HuH-7 (cell line): ENCODE measurements around the gene ZNG1B.
"Not testable (repeated sequence)": the region's sequence is repeated elsewhere in the genome, so short reads cannot be mapped to it uniquely, and the experiment has no call there.

Source experiments
- DNase-seq: peaks from one replicate; pipeline ENCODE4 v3.0.0; 2011; ENCODE audit warnings: low spot score

Gene ZNG1B

GRCh38 chr2:113503094-113504042, 65.9 kb downstream of the ZNG1B start:
- not testable (repeated sequence) for DNase-seq

DNA sequence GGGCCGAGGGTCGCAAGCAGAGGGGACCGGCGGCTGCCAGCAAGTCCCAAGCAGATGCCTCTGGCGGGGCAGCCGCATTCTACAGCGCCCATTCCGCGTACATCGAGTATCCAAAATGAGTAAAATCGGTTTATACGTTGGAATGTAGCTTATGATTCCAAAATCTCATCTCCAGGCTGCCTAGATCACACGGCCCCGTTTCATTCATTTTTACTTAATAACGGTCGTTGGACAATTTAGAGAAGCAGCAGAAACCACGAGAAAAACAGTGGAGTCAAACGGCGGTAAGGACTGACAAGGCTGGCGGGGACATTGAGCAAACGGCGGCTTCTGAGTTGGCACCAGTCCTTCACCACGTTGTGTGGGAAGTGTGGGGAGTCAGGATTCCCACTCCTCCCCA, 66.6 kb downstream of the ZNG1B start:
- not testable (repeated sequence) for DNase-seq

DNA sequence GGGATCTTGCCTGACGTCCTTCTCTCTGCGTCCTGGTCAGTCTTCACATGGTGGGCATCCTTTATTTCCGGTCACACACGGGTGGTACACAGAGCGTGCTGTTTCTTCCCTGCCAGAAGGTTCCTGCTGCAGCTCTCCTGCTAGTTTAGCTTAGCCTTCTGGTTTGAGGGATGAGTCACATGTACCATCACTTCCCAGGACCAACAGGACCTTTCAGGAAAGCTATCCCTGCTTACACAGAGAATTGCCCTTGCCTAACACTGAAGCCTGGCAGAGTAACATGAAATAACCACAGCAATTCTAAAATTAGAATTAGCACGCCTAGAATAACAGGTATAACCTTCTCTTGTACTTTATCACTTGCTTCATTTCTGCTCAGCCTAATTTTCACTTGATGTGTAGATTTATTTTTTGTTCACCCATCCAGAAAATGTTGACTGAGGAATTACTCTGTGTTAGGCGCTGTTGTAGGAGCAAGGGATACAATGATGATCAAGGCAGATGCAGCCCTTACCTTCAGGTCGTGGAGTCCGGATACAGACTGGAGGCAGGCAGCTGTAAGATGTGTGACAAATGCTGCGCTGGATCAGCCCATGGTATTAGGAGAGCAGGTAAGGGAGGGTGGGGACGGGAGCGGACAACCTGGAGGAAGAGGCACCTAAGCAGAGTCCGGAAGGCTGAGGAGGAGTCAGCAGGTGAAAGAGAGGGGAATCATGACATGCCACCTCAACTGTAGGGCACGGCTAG, 70.1 kb downstream of the ZNG1B start:
- not testable (repeated sequence) for DNase-seq

- not testable (repeated sequence) for DNase-seq
Measured at GRCh38 chr2:113508187-113508586, 70.7 kb downstream of the ZNG1B start.

- DNase-seq: not testable (repeated sequence)
Measured at GRCh38 chr2:113510913-113511312, 73.4 kb downstream of the ZNG1B start.

DNA sequence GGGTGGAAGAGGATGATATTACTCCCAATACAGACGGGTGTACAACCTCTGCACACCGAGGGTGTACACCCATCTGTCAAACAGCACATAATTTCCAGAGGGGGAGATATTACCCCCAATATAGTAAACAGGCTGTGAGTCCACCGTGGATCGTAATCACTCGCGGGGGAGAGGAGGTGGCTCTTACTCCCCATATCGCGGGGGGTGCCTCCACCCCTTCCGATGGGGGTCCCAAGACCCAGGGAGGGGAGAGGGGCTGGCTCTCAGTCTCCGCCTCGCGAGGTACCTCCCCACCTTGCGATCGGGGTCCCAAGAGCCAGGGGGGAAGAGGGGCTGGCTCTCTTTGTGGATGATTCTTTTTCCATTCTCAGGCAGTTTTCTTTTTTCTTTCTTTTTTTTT, 74.4 kb downstream of the ZNG1B start:
- DNase-seq: not testable (repeated sequence)

DNA sequence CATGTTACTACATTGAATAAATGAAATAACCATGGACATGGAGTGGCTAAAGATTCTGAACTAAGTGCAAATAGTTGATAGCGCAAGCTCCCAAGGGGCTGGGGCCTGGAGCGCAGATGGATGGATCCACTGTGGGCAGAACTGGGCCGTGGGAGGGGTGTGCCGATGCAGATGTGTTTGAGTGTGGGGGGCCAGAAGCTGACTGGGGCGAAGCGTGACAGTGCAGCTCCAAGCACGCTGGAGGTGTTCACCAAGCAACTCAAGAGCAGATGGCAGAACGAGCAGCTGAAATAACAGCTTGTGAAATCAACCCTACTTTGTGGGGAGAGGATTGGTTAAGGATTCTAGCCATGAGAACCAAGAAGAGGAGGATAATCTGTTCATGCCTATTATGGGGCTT, 78.0 kb downstream of the ZNG1B start:
- DNase-seq: not testable (repeated sequence)

GRCh38 chr2:113515995-113516394, 78.5 kb downstream of the ZNG1B start:
- not testable (repeated sequence) for DNase-seq

DNA sequence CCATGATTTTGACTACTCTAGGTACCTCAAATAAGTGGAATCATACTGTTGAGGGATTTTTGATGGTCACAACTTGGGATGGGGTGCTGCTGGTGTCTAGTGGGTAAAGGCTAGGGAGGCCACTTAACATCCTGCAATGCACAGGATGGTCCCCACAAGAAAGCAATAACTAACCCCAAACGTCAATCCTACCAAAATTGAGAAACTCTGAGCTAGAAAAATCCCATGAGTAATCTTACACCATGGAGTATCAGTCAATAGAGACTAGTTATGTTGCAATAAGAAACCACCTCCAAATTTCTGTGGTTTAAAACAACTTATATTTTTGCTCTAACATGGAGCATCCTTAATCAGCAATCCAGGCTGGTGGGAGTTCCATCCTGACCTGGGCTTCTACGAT, 79.5 kb downstream of the ZNG1B start:
- DNase-seq: not testable (repeated sequence)

- DNase-seq: not testable (repeated sequence)
Measured at GRCh38 chr2:113520837-113521236, 83.3 kb downstream of the ZNG1B start.

- not testable (repeated sequence) for DNase-seq
Measured at GRCh38 chr2:113521492-113521891, 84.0 kb downstream of the ZNG1B start.

DNA sequence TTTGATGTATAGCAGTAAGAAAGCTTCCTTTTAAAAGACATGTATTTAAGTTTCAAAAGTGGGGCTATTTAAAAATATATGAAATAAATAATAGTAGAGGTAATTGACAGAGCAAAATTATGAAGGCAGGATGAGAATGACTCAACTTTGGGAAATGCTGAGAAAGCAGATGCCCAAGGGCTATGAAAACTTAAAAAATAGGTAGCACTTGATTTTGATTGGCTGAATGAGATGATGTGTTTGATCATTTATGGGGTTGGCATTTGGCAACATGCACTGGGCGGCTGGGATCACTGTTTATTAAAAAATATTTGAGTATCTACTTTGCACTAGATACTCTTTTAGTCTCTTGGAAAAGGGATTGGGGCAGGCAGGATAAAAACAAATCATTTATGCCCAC, 87.5 kb downstream of the ZNG1B start:
- not testable (repeated sequence) for DNase-seq

GRCh38 chr2:113527350-113528045, 90.0 kb downstream of the ZNG1B start:
- DNase-seq: not testable (repeated sequence)

DNA sequence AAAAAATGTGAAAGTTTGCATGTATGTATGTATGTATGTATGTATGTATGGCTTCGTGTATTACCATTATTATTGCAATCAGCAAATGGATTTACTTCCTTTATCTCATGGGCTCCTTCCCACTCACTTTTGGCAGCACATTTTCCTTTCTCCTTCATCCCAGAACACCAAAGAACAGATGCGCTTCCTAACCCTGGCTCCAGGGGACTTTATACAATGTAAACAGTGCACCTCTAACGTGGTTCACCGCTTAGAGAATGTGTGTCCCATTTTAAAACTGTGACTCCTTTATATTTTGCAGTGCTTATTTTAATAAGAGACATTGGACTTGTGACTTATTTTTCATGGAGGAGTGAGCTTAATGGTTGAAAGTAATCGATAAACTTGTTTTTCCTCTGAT, 90.6 kb downstream of the ZNG1B start:
- DNase-seq: not testable (repeated sequence)

- not testable (repeated sequence) for DNase-seq
Measured at GRCh38 chr2:113528904-113529303, 91.4 kb downstream of the ZNG1B start.

GRCh38 chr2:113532991-113533390, 95.5 kb downstream of the ZNG1B start:
- not testable (repeated sequence) for DNase-seq

- DNase-seq: not testable (repeated sequence)
Measured at GRCh38 chr2:113536573-113536972, 99.1 kb downstream of the ZNG1B start.

- DNase-seq: not testable (repeated sequence)
Measured at GRCh38 chr2:113540834-113541203, 103.3 kb downstream of the ZNG1B start.

DNA sequence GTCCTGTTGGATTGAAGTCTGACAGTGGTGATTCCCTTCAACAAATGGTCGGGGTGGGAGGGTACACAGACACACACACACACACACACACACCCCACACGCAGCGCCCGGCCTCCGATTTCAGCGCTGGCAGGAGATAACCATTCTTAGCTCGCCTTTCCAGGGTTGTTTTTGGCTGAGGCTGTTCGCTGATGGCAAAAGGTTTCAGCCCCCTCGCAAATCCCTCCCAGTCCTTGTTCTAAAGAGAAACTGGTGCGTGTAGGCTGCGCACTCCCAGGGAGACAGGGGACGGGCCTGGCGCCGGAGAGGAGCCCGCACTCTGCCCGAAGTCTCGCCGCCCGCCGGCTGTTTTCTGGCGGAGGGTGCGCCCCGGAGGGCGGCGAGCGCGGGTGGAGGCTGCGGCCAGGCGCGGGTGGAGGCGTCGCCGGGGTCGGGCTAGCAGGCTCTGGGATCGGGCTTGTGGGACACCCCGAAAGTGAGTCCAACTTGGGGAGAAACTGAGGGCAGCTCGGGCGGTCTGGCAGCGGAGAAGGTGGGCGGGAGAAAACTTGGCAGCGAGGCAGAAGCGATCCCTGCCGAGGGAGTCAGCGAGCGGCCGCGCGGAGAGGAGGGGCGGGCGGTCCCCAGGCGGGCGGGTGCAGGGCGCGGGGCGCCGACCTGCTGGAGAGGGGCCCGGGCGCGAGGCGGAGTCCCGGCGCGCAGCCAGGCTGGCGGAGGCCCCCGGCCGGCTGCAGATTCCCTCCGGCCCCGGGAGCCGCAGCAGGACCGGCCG, 103.9 kb downstream of the ZNG1B start:
- DNase-seq: not testable (repeated sequence)

DNA sequence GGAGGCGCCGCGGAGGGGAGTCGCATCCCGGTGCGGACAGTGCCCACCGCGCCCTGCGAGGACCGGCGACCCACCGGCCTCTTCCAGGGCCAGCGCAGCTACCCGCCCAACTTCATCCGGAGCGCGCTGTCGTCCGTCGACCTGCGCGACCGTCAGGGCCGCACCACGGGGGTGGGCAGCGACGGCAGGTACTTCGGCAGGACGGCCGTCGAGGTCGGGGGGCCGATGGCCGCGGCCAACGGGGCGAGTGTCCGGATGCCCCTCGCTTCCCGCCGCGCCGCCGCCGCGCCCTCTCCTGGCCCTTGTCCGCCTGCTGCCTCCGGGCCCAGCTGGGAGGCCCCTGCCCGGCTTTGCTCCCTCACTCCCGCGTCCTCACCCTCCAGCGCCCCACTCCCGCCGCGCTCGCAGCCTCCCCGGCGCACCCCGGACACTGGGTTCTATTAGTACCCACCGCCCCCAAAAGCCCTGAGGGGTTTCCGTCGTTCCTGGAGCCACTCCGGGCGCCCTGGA, 104.5 kb downstream of the ZNG1B start:
- not testable (repeated sequence) for DNase-seq

GRCh38 chr2:113542529-113542928, 105.0 kb downstream of the ZNG1B start:
- DNase-seq: not testable (repeated sequence)
